Measurements from ENCODE around the gene KCNIP3.

The KCNIP3 gene

GRCh38 chr2:95278637-95279225 lies 18.4 kb upstream of the KCNIP3 start:
- no peak overlapping the region for H2AK5ac ChIP-seq (ENCODE audit: low read length, severe bottlenecking)
- H3K18ac ChIP-seq (ENCODE audit: low read depth in 1 of 2, low read length in 2 of 2) = no peak overlapping the region
- no peaks in the 10 kb centered on the region for H3K36me3 ChIP-seq (ENCODE audit: control insufficient read depth in 1 of 2, insufficient read depth in 2 of 2, low read depth in 1 of 2, low read length in 2 of 2)
- H2BK5ac ChIP-seq (ENCODE audit: low read depth, low read length, poor library complexity, severe bottlenecking) = no peak overlapping the region
- no peak overlapping the region for H3K9ac ChIP-seq (ENCODE audit: low read length)
- no peak overlapping the region for H2BK120ac ChIP-seq (ENCODE audit: low read depth, low read length)
- DNase-seq = no peak
- no peak overlapping the region for H3K4me3 ChIP-seq (ENCODE audit: insufficient read depth in 1 of 2, low read depth in 1 of 2, low read length in 2 of 2)
- H3K4me1 ChIP-seq (ENCODE audit: control insufficient read depth, insufficient read depth, low read depth, low read length) = peaks cover 18% of the 10 kb centered on the region
- WGBS = 91% methylated on average over 9 of the region's 12 CpGs
- H4K91ac ChIP-seq (ENCODE audit: low read length) = no peak overlapping the region
- no peak overlapping the region for H3K4ac ChIP-seq (ENCODE audit: low read depth in 1 of 2, low read length in 2 of 2)
- no peak overlapping the region for H3K14ac ChIP-seq (ENCODE audit: low read length in 2 of 2)
- no peaks in the 10 kb centered on the region for H3K79me1 ChIP-seq (replicated peaks; ENCODE audit: low read length, poor library complexity, severe bottlenecking)
- no peak overlapping the region for H4K8ac ChIP-seq (ENCODE audit: low read length)
- H2BK12ac ChIP-seq (ENCODE audit: low read length in 2 of 2) = no peak overlapping the region
- H2AFZ ChIP-seq (ENCODE audit: low read depth, low read length) = no peak overlapping the region
- no peaks in the 10 kb centered on the region for H3K9me3 ChIP-seq (ENCODE audit: control insufficient read depth, low read length)
- H3K4me2 ChIP-seq (ENCODE audit: low read length, poor library complexity, severe bottlenecking) = no peak overlapping the region
- H3K27ac ChIP-seq (ENCODE audit: low read length, poor library complexity, severe bottlenecking) = no peak overlapping the region
- H3K27me3 ChIP-seq (ENCODE audit: control insufficient read depth in 1 of 2, insufficient read depth in 1 of 2, low read length in 2 of 2) = peaks cover 0 to 9% of the 10 kb centered on the region in 2 experiments
- H2BK15ac ChIP-seq (ENCODE audit: low read depth, poor library complexity, severe bottlenecking) = no peak overlapping the region
- H3K23ac ChIP-seq (ENCODE audit: low read length in 2 of 2) = no peak overlapping the region

- H2BK15ac ChIP-seq (ENCODE audit: low read depth, poor library complexity, severe bottlenecking) = no peak overlapping the region
- no peaks in the 10 kb centered on the region for H3K79me1 ChIP-seq (replicated peaks; ENCODE audit: low read length, poor library complexity, severe bottlenecking)
- no peak overlapping the region for H4K91ac ChIP-seq (ENCODE audit: low read length)
- H3K4me1 ChIP-seq (ENCODE audit: control insufficient read depth, insufficient read depth, low read depth, low read length) = peaks cover 15% of the 10 kb centered on the region
- H2BK120ac ChIP-seq (ENCODE audit: low read depth, low read length) = no peak overlapping the region
- H3K9ac ChIP-seq (ENCODE audit: low read length) = no peak overlapping the region
- H4K8ac ChIP-seq (ENCODE audit: low read length) = no peak overlapping the region
- no peak for DNase-seq
- H3K4me3 ChIP-seq (ENCODE audit: insufficient read depth in 1 of 2, low read depth in 1 of 2, low read length in 2 of 2) = no peak overlapping the region
- H2BK5ac ChIP-seq (ENCODE audit: low read depth, low read length, poor library complexity, severe bottlenecking) = no peak overlapping the region
- H3K4ac ChIP-seq (ENCODE audit: low read depth in 1 of 2, low read length in 2 of 2) = no peak overlapping the region
- H3K14ac ChIP-seq (ENCODE audit: low read length in 2 of 2) = no peak overlapping the region
- H3K27me3 ChIP-seq (ENCODE audit: control insufficient read depth in 1 of 2, insufficient read depth in 1 of 2, low read length in 2 of 2) = peaks cover 0 to 11% of the 10 kb centered on the region in 2 experiments
- no peak overlapping the region for H2BK12ac ChIP-seq (ENCODE audit: low read length in 2 of 2)
- no peaks in the 10 kb centered on the region for H3K9me3 ChIP-seq (ENCODE audit: control insufficient read depth, low read length)
- H2AFZ ChIP-seq (ENCODE audit: low read depth, low read length) = no peak overlapping the region
- WGBS = 90% methylated on average over 19 of the region's 19 CpGs
- no peaks in the 10 kb centered on the region for H3K36me3 ChIP-seq (ENCODE audit: control insufficient read depth in 1 of 2, insufficient read depth in 2 of 2, low read depth in 1 of 2, low read length in 2 of 2)
- no peak overlapping the region for H3K4me2 ChIP-seq (ENCODE audit: low read length, poor library complexity, severe bottlenecking)
- H3K23ac ChIP-seq (ENCODE audit: low read length in 2 of 2) = no peak overlapping the region
- H3K27ac ChIP-seq (ENCODE audit: low read length, poor library complexity, severe bottlenecking) = no peak overlapping the region
- no peak overlapping the region for H3K18ac ChIP-seq (ENCODE audit: low read depth in 1 of 2, low read length in 2 of 2)
- no peak overlapping the region for H2AK5ac ChIP-seq (ENCODE audit: low read length, severe bottlenecking)
Measured at GRCh38 chr2:95279435-95280035, 17.6 kb upstream of the KCNIP3 start.

GRCh38 chr2:95281071-95281470 lies 16.1 kb upstream of the KCNIP3 start:
- Histone ChIP-seq H3K4me1 (ENCODE audit: control insufficient read depth, insufficient read depth, low read depth, low read length) (peaks cover 10% of the 10 kb centered on the region), H3K27ac (ENCODE audit: low read length, poor library complexity, severe bottlenecking) (no peak overlapping the region), H3K4me2 (ENCODE audit: low read length, poor library complexity, severe bottlenecking) (no peak overlapping the region), H3K23ac (ENCODE audit: low read length in 2 of 2) (no peak overlapping the region), H3K18ac (ENCODE audit: low read depth in 1 of 2, low read length in 2 of 2) (no peak overlapping the region), H3K9me3 (ENCODE audit: control insufficient read depth, low read length) (no peaks in the 10 kb centered on the region), H2AFZ (ENCODE audit: low read depth, low read length) (no peak overlapping the region), H2BK120ac (ENCODE audit: low read depth, low read length) (no peak overlapping the region), H3K79me1 (replicated peaks; ENCODE audit: low read length, poor library complexity, severe bottlenecking) (no peaks in the 10 kb centered on the region), H2BK12ac (ENCODE audit: low read length in 2 of 2) (no peak overlapping the region), H4K8ac (ENCODE audit: low read length) (no peak overlapping the region), H3K4ac (ENCODE audit: low read depth in 1 of 2, low read length in 2 of 2) (no peak overlapping the region), H2AK5ac (ENCODE audit: low read length, severe bottlenecking) (no peak overlapping the region), H3K14ac (ENCODE audit: low read length in 2 of 2) (no peak overlapping the region), H2BK5ac (ENCODE audit: low read depth, low read length, poor library complexity, severe bottlenecking) (no peak overlapping the region), H3K9ac (ENCODE audit: low read length) (no peak overlapping the region), H4K91ac (ENCODE audit: low read length) (no peak overlapping the region), H3K4me3 (ENCODE audit: insufficient read depth in 1 of 2, low read depth in 1 of 2, low read length in 2 of 2) (no peak overlapping the region), H3K36me3 (ENCODE audit: control insufficient read depth in 1 of 2, insufficient read depth in 2 of 2, low read depth in 1 of 2, low read length in 2 of 2) (no peaks in the 10 kb centered on the region), H2BK15ac (ENCODE audit: low read depth, poor library complexity, severe bottlenecking) (no peak overlapping the region), H3K27me3 (ENCODE audit: control insufficient read depth in 1 of 2, insufficient read depth in 1 of 2, low read length in 2 of 2) (peaks cover 0 to 8% of the 10 kb centered on the region in 2 experiments)
- DNase-seq = no peak
- WGBS = 77% methylated on average over 8 of the region's 8 CpGs

- Histone ChIP-seq H2BK15ac (ENCODE audit: low read depth, poor library complexity, severe bottlenecking) (no peak overlapping the region), H2BK5ac (ENCODE audit: low read depth, low read length, poor library complexity, severe bottlenecking) (no peak overlapping the region), H3K79me1 (replicated peaks; ENCODE audit: low read length, poor library complexity, severe bottlenecking) (no peaks in the 10 kb centered on the region), H2AK5ac (ENCODE audit: low read length, severe bottlenecking) (no peak overlapping the region), H3K36me3 (ENCODE audit: control insufficient read depth in 1 of 2, insufficient read depth in 2 of 2, low read depth in 1 of 2, low read length in 2 of 2) (no peaks in the 10 kb centered on the region), H3K4me1 (ENCODE audit: control insufficient read depth, insufficient read depth, low read depth, low read length) (peaks cover 10% of the 10 kb centered on the region), H3K23ac (ENCODE audit: low read length in 2 of 2) (no peak overlapping the region), H3K9ac (ENCODE audit: low read length) (no peak overlapping the region), H3K27ac (ENCODE audit: low read length, poor library complexity, severe bottlenecking) (no peak overlapping the region), H2AFZ (ENCODE audit: low read depth, low read length) (no peak overlapping the region), H3K4me2 (ENCODE audit: low read length, poor library complexity, severe bottlenecking) (no peak overlapping the region), H3K14ac (ENCODE audit: low read length in 2 of 2) (no peak overlapping the region), H3K27me3 (ENCODE audit: control insufficient read depth in 1 of 2, insufficient read depth in 1 of 2, low read length in 2 of 2) (peaks cover 0 to 8% of the 10 kb centered on the region in 2 experiments), H2BK120ac (ENCODE audit: low read depth, low read length) (no peak overlapping the region), H3K9me3 (ENCODE audit: control insufficient read depth, low read length) (no peaks in the 10 kb centered on the region), H3K4me3 (ENCODE audit: insufficient read depth in 1 of 2, low read depth in 1 of 2, low read length in 2 of 2) (no peak overlapping the region), H2BK12ac (ENCODE audit: low read length in 2 of 2) (no peak overlapping the region), H3K4ac (ENCODE audit: low read depth in 1 of 2, low read length in 2 of 2) (no peak overlapping the region), H4K91ac (ENCODE audit: low read length) (no peak overlapping the region), H3K18ac (ENCODE audit: low read depth in 1 of 2, low read length in 2 of 2) (no peak overlapping the region), H4K8ac (ENCODE audit: low read length) (no peak overlapping the region)
- no peak for DNase-seq
- 89% methylated on average over 8 of the region's 8 CpGs for WGBS
Measured at GRCh38 chr2:95281786-95282185, 15.4 kb upstream of the KCNIP3 start.
